ENCODE data around the gene DUSP9.

The DUSP9 gene

DNA sequence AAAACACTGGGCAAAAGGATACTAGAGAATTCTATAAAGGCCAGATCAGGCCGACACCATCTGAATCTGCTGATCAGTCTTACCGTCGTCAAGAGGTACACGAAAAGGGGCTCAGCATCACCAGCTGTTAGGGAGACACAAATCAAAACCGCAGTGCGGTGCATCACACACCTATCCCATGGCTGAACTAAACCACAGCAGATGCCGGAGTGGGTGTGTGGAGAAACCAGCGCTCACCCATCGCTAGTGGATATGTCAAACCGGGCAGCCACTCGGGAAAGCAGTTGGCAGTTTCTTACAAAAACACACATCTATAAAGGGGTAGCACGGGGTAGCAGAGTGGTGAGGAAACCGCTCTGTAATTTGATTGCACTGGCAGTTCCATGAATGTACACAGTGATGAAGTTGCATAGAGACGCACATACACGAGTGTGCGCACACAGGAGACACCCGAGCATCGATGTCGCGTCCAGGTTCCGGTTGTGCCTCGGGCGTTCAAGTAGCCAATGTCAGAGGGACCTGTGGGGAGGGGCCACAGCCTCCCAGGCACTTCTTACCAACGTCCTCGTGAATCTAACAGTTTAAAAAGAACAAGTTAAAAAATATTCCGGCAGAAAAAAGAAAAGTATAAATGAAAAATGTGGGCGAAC lies 24.9 kb upstream of the DUSP9 start:
- H3K4me3 ChIP-seq (ENCODE audit: control insufficient read depth, low read depth, low read length), result no peak overlapping the region
- TF ChIP-seq, protein P1, sequence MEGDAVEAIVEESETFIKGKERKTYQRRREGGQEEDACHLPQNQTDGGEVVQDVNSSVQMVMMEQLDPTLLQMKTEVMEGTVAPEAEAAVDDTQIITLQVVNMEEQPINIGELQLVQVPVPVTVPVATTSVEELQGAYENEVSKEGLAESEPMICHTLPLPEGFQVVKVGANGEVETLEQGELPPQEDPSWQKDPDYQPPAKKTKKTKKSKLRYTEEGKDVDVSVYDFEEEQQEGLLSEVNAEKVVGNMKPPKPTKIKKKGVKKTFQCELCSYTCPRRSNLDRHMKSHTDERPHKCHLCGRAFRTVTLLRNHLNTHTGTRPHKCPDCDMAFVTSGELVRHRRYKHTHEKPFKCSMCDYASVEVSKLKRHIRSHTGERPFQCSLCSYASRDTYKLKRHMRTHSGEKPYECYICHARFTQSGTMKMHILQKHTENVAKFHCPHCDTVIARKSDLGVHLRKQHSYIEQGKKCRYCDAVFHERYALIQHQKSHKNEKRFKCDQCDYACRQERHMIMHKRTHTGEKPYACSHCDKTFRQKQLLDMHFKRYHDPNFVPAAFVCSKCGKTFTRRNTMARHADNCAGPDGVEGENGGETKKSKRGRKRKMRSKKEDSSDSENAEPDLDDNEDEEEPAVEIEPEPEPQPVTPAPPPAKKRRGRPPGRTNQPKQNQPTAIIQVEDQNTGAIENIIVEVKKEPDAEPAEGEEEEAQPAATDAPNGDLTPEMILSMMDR (conservative IDR thresholded peaks at IDR 0.05; ENCODE audit: control insufficient read depth, insufficient read depth, low read depth, low read length), result no peak

DNA sequence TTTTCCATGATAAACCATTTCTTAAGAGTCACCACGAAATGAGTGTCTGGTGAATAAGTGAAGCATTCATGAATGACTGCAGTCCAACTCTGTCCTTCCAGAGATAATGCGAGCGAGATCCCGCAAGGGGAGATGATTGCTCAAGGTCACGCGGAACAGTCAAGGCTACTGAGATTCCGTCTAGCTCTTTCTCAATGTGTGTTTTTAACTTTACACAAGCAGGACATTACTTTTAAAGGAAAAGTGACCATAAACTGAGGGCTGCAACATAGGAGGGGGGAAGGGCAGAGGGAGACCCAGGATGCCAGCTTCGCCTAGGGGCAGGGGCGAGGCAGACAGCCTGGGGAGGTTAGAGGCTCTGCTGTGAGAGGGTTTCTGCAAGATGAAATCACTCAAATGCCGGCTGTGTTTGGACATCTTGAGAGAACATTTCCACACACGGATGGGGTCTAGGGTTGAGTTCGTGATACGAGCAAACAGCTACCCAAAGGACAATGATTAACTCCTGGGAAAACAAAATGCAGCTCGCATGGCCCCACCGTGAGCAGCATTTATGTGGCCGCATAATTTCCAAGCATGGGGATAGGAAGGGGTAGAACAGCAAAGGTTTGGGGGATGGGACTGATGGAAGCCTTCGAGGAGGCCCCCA lies 24.2 kb upstream of the DUSP9 start:
- no peak for DNase-seq (ENCODE audit: low read depth)
- no peak overlapping the region for H3K4me3 ChIP-seq (ENCODE audit: control insufficient read depth, low read depth, low read length)
- TF ChIP-seq, protein P1 (conservative IDR thresholded peaks at IDR 0.05; ENCODE audit: control insufficient read depth, insufficient read depth, low read depth, low read length), result no peak

More for the DNA sequence above, 24.9 kb upstream of the DUSP9 start:
- no peak for DNase-seq (ENCODE audit: low read depth)

GRCh38 chrX:153623310-153624029 lies 23.5 kb upstream of the DUSP9 start:
- no peak for DNase-seq (ENCODE audit: low read depth)
- H3K4me3 ChIP-seq (ENCODE audit: control insufficient read depth, low read depth, low read length), result no peak overlapping the region
- TF ChIP-seq, protein P1 (conservative IDR thresholded peaks at IDR 0.05; ENCODE audit: control insufficient read depth, insufficient read depth, low read depth, low read length), result no peak

DNA sequence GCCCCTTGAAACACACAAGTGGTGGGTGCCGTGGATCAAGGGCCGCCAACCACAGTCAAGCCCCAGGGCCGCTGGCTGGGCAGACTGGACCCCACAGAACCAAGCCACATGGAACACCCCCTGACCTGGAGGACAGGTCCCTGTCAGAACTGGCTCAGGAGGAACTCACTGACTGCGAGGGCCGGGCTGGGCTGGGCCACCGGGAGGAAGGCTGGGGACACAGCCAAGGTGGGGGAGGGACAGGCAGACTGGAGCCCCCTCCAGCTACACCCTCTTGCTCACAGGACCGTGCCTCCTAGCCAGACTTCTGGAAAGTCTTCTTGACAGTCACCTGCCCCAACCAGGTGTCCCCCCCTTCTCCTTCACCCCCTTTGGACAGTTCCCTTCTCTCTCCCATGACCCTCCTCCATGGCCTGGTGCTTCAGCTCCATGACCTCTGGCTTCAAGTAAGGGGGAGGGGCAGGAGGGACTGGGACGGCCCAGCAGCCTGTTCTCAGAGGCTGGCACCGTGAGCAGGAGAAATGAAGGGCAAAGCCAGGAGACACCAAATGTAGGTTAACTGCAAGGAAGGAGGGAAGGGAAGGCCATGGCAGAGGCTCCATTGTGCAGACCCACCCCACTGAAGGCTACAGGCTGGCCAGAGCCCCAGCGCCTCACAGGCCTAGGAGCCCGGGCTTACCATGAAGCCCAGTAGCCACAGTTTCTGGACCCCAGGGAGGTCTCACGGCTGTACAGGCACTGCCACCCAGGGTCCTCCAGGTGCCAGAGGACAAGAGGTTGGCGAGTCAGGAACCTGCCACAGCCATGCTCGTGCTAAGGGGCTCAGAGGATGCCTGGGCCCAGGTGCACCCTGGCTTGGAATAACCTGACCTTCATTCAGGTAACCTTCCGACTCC lies 22.6 kb upstream of the DUSP9 start:
- TF ChIP-seq, protein P1 (conservative IDR thresholded peaks at IDR 0.05; ENCODE audit: control insufficient read depth, insufficient read depth, low read depth, low read length), result no peak
- no peak for DNase-seq (ENCODE audit: low read depth)
- H3K4me3 ChIP-seq (ENCODE audit: control insufficient read depth, low read depth, low read length), result no peak overlapping the region

DNA sequence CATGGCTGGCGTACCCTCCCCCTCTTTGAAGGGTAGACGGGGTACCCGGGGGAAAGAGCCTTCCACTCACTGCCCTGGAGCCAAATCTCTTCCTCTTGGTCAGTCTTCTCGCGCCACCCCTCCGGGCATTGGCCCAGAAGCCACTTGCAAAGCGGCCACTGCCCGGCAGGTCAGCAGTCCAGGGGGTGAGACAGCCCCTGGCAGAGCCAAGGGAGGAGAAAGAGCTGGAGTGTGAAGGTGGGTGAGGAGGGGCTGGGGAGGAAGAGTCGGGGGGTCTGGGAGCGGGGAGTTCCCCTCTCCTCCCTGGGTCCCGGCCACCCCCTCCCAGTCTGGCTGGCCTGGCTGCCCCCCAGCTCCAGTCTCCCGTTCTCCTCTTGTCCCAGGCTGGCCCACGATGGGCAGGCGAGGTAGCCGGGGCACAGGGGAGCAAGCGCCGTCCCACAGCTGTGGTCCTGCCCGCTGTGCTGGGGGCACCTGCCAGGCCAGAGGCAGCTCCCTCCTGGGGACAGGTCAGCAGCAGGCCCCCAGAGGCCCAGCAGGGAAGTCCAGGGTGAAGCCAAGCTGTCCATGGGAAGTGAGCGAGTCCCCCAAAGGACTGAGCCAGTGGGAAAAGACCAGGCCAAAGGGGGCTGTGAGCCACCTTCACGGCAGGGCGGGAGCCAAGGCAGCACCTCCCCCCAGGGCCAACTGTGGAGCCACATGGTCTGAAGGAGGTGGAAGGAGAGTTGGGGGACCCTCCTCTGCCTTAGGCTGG lies 21.6 kb upstream of the DUSP9 start:
- no peak overlapping the region for H3K4me3 ChIP-seq (ENCODE audit: control insufficient read depth, low read depth, low read length)
- DNase-seq (ENCODE audit: low read depth), result no peak
- TF ChIP-seq, protein P1 (conservative IDR thresholded peaks at IDR 0.05; ENCODE audit: control insufficient read depth, insufficient read depth, low read depth, low read length), result no peak
